GM21381 (cell line): Measurements from ENCODE around the gene DIDO1.
A peak's percentile ranks its signal among the peaks of the same experiment; 100 is the strongest.
"Not testable (repeated sequence)": the region's sequence is repeated elsewhere in the genome, so short reads cannot be mapped to it uniquely, and the experiment has no call there.

Source experiments
- ATAC-seq: cut with Tn5 transposase; IDR thresholded peaks from one replicate; pipeline ENCODE4 v1.9.1; 2021; ENCODE audit warnings: mild to moderate bottlenecking, moderate library complexity; ENCODE audit not compliant: unreplicated experiment

Gene DIDO1

GRCh38 chr20:62962891-62963613, 36.7 kb upstream of the DIDO1 start:
- no peak for ATAC-seq

DNA sequence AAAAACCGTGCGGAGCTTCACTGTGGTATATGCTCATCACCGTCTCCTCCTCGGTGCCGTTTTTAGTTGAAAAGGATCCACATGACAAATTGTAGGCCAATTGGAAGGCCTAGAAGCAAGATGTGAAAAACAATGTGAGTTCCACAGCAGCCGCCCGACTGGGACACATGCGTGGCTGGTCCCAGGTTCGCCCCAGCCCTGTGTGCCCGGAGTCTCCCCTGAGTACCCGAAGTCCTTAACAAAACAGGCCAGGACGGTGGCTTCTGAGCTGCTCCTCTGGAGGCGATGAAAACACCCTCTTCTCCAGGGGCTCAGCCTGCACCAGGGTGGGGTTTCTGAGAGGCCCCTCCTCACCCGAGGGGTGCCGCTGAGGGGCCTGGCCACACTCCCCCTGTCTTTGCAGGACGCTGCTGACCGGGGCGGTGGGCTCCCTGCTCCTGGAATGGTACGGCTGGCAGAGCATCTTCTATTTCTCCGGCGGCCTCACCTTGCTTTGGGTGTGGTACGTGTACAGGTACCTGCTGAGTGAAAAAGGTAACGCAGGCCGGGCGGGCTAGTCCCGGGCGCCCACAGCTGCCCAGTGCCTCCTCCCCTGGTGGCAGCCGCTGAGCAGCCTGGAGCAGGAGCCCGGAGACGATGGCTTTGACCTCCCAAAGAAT, 36.0 kb upstream of the DIDO1 start:
- no peak for ATAC-seq

GRCh38 chr20:62961799-62962198, 35.5 kb upstream of the DIDO1 start:
- ATAC-seq, result no peak

- no peak for ATAC-seq
These were observed 35.0 kb upstream of the DIDO1 start for GRCh38 chr20:62961310-62961783.

GRCh38 chr20:62960446-62961309, 34.4 kb upstream of the DIDO1 start:
- not testable (repeated sequence) for ATAC-seq

- no peak for ATAC-seq
These were observed 33.7 kb upstream of the DIDO1 start for GRCh38 chr20:62959998-62960436.

DNA sequence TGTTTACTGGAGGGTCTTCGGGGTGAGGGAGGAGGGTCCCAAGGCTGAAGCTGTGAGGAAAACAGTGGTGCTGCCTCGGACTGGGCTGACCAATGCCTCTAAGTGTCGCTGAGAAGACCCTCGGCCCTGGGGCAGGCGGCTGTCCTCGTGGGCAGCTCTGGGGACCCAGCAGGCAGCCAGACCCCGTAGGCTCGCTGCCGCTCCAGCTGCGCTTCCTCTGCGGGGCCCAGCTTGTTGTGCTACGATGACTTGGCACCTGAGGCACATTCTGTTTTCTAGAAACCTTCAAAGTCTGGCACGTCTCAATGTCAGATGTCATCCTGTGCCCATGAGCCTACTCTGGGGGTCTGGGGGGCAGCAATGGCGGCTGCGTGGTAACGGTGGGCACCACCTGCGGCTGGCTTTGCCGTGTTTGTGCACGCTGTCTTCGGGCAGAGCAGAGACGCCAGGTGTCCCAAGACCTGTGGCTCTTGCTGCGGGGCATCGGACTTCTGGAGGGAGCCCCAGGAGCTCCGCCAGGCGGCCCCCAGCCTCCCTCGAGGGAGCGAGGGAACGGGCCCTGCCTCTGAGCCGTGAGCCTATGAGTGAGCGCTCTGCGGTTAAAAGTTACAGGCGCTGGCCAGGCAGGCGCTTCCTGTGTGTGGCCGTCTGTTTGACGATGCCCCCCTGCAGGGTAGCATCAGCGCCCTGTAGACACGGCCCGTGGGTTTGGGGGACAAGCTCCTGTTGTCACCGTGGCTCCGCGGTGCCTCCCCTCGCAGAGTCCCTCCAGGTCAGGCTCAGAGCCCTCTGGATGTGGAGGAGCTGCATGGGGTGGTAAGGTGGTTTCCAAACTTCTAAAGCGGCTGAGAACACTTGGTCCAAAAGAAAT, 33.0 kb upstream of the DIDO1 start:
- ATAC-seq, result no peak

DNA sequence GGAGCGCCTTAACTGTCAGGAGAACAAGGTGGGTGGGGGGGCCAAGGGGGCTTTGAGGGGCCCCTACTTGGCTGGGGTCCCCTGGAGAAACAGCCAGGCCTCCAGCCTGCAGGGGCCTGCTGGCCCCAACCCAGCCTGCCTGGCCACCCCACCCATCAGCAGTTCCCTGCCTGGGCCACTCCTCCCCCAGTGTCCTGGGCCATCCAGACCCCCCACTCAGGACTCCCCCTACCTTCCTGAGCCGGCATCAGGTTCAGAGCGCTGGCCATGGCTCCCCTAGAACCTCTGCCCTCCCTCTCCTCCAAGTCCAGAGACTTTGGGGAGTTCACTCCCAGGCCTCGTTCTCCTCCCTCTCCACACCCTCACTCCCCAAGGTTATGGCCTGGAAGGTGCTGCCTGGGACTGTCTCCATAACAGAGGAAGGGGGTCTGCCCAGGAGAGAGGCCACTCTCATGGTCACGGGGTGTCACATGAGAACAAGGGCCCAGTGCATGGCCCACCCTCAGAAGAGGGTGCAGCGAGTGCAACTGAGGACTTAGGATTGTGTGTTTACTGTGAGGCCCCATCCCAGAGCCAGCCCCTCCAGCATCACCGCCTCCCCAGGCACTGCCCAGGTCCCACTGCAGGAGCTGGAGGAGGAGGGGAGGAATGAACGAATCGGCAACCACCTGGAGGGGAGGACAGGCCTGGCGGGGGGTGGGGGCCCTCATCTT, 32.2 kb upstream of the DIDO1 start:
- no peak for ATAC-seq

GRCh38 chr20:62957136-62958117, 31.1 kb upstream of the DIDO1 start:
- ATAC-seq, result no peak

GRCh38 chr20:62956387-62957135, 30.3 kb upstream of the DIDO1 start:
- ATAC-seq, result no peak

- no peak for ATAC-seq
These were observed 29.4 kb upstream of the DIDO1 start for GRCh38 chr20:62955519-62956386.

DNA sequence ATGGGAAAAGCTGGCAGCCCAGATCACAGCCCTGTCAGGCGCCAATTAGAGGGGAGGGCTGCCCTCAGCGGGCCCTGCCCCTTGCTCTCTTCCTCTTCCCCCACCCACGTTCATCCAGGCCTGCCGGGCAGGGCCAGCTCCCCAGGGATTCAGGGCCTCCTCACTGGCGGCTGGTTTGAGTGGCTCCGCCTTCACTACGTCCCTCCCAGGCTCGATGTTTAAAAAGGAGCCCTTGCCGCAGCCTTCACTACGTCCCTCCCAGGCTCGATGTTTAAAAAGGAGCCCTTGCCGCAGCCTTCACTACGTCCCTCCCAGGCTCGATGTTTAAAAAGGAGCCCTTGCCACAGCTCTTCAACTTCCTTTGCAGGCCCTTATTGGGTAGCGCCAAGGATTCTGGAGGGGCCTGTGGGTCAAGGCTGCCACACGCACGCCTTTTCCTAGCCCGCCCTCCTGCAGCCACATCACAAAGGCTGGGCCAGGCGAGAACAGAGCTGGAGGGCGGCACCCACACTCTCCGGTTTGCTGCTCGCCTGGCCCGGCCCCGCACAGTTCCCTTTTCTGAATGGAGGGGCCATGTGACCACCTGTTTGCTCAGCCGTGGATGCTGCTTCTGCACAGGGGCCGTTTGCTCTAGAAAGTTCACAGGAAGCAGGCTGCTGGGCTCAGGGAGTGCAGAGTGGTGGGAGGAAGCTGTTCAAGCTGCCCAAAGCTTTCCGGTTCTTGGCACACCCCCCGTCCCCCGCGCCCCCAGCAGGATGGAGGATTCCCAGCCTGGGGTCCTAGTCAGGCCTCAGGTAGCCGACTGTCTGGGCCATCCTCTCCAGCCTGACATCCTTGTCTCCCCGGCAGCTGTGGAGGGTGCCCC, 27.8 kb upstream of the DIDO1 start:
- peak; percentile 62 for ATAC-seq

DNA sequence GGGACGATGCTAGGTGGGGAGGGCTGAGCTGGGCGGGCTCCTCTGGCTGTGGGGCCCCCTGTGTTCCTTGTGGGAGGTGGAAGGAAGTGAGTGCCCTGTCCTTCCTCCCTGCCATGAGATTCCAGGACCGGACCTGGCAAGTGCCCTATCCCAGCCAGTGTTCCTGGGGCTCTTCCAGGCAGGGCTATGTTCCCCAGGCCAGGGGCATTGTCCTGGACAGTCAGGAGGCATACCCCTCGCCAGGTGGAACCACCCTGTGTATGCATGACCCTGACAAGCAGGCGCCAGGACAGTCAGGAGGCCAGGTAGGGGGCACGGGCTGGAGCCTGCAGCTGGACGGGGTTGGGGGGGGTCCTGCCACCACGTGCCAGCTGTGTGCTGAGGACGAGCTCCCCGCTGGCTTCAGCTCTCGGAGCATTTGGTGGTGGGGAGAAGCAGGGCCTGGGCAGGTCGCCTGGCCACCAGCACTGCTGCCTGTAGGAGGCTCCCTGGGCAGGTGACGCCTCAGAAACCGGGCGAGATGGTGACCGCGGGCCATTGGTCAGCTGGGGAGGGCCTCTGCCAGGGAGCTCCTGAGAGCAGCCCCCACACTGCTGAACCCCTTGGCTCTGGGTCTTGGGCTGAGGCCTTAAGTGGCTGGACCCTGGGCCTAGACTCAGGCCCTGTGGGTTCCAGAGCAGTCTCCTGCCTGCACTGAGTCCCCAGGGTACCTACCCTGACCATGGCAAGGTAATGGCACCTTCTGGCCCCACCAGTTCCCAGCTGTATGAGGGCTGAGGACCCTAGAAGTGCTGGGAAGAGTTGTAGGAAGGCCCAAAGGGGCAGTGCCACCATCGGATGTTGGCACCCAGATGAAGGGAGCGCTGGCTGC, 26.9 kb upstream of the DIDO1 start:
- no peak for ATAC-seq

- ATAC-seq, result peak; percentile 52
These were observed 26.2 kb upstream of the DIDO1 start, which contains the start of gene SLC17A9 for GRCh38 chr20:62952373-62952967. TSS of gene SLC17A9 (plus strand) at chr20:62952709. CDS start at chr20:62952831, 122 bp downstream.
